Endodermal cell (in vitro differentiated cells): ENCODE results near the gene GSG1L. TPM values are rescaled to one million over a fixed set of nuclear protein-coding genes. Genes with fewer than 3 reads are reported as not detected.
"Not testable (repeated sequence)": the region's sequence is repeated elsewhere in the genome, so short reads cannot be mapped to it uniquely, and the experiment has no call there.

Experiments
- DNase-seq: peaks from one replicate; pipeline ENCODE4 v3.0.0-alpha.2; 2017
- H3K27ac ChIP-seq: 2 replicates; pipeline ENCODE4 v1.5.1; 2013; ENCODE audit warnings: mild to moderate bottlenecking, low read depth, low read length, moderate library complexity
- H3K27me3 ChIP-seq: 2 replicates; pipeline ENCODE4 v1.6.1; 2013; ENCODE audit warnings: mild to moderate bottlenecking, low read length, moderate library complexity; ENCODE audit not compliant: insufficient read depth, control insufficient read depth, poor library complexity, severe bottlenecking
- H3K36me3 ChIP-seq: 2 replicates; pipeline ENCODE4 v1.7.0; 2013; ENCODE audit warnings: mild to moderate bottlenecking, low read length, moderate library complexity; ENCODE audit not compliant: control insufficient read depth, insufficient read depth
- H3K4me1 ChIP-seq: one replicate; pipeline ENCODE4 v1.7.0; 2013; ENCODE audit warnings: low read length; ENCODE audit not compliant: control insufficient read depth, insufficient read depth
- H3K4me3 ChIP-seq: 2 replicates; pipeline ENCODE4 v1.5.1; 2013; ENCODE audit warnings: mild to moderate bottlenecking, low read length, moderate library complexity
- H3K9ac ChIP-seq: 2 replicates; pipeline ENCODE4 v1.6.1; 2013; ENCODE audit warnings: mild to moderate bottlenecking, low read length, moderate library complexity; ENCODE audit not compliant: poor library complexity, severe bottlenecking; ENCODE audit errors: extremely low read depth
- H3K9me3 ChIP-seq: 2 replicates; pipeline ENCODE4 v1.6.1; 2013; ENCODE audit warnings: mild to moderate bottlenecking, low read length, moderate library complexity; ENCODE audit not compliant: control insufficient read depth
- H3K27ac Mint-ChIP-seq: 2 replicates; pipeline ENCODE4 v1.8.0; 2020; ENCODE audit warnings: mixed read lengths
- H3K27me3 Mint-ChIP-seq: 2 replicates; pipeline ENCODE4 v1.8.0; 2021; ENCODE audit warnings: mild to moderate bottlenecking, mixed read lengths; ENCODE audit not compliant: insufficient read depth
- H3K36me3 Mint-ChIP-seq: 2 replicates; pipeline ENCODE4 v1.8.0; 2020; ENCODE audit warnings: low read depth, mixed read lengths
- H3K4me1 Mint-ChIP-seq: 2 replicates; pipeline ENCODE4 v1.8.0; 2020; ENCODE audit warnings: mixed read lengths
- H3K4me3 Mint-ChIP-seq: 2 replicates; pipeline ENCODE4 v1.8.0; 2020; ENCODE audit warnings: mild to moderate bottlenecking, moderate library complexity, mixed read lengths
- H3K9me3 Mint-ChIP-seq: 2 replicates; pipeline ENCODE4 v1.8.0; 2020; ENCODE audit warnings: mild to moderate bottlenecking, mixed read lengths
- CTCF ChIP-seq: fragments of 200-600 bp; sonication (generic); conservative IDR thresholded peaks from 2 replicates; pipeline ENCODE4 v1.5.0; 2021; ENCODE audit warnings: antibody characterized with exemption, mild to moderate bottlenecking
- WGBS, 2 experiments: methylation state at CpG; one replicate each; pipeline versions ENCODE4 v1.1.5 to v1.1.7; 2013; ENCODE audit warnings: missing lambda C conversion rate in 2 of 2, mixed read lengths in 1 of 2; ENCODE audit not compliant: insufficient coverage in 1 of 2, insufficient read length in 1 of 2; 5-methylcytosine and 5-hydroxymethylcytosine counted together
- total RNA-seq, 2 donors: library from RNA; stranded (reverse); fragmentation: NEBNext Ultra II Directional in 1 of 2; extraction: Animal tissue kit (Norgen Biotek cat#: 25700) in 1 of 2; gene quantifications; 2 replicates in 1 of 2; 3 replicates in 1 of 2; pipeline ENCODE4 v1.2.1, GENCODE V29; 2021

GSG1L gene
- total RNA-seq, 2 donors from 2014 or later: 0.24 TPM; not detected in 1

GRCh38 chr16:27880287-27880686 is 183.2 kb downstream of the GSG1L start:
- Mint-ChIP-seq H3K4me1 (no peaks in the 10 kb centered on the region), H3K36me3 (no peaks in the 10 kb centered on the region), H3K27me3 (peaks cover 67% of the 10 kb centered on the region), H3K9me3 (peaks cover 32% of the 10 kb centered on the region), H3K4me3 (no peak overlapping the region), H3K27ac (no peak overlapping the region)
- Histone ChIP-seq H3K4me1 (no peaks in the 10 kb centered on the region), H3K9me3 (peaks cover 4% of the 10 kb centered on the region), H3K4me3 (no peak overlapping the region), H3K27me3 (no peaks in the 10 kb centered on the region), H3K27ac (no peak overlapping the region), H3K36me3 (no peaks in the 10 kb centered on the region), H3K9ac (no peak overlapping the region)
- DNase-seq: no peak
- no peak for TF ChIP-seq CTCF
- WGBS, 2 experiments: 63 to 79% methylated on average over 2 of the region's 2 CpGs

- H3K9me3 ChIP-seq: peaks cover 9% of the 10 kb centered on the region
- 54 to 75% methylated on average over 1 to 3 of the region's 3 CpGs for WGBS, 2 experiments
- no peak for DNase-seq
- Mint-ChIP-seq H3K27ac (no peak overlapping the region), H3K27me3 (peaks cover 69% of the 10 kb centered on the region), H3K36me3 (no peaks in the 10 kb centered on the region), H3K9me3 (peaks cover 38% of the 10 kb centered on the region), H3K4me3 (no peak overlapping the region), H3K4me1 (no peaks in the 10 kb centered on the region)
- H3K27ac ChIP-seq: no peak overlapping the region
- no peak for TF ChIP-seq CTCF
- no peaks in the 10 kb centered on the region for H3K27me3 ChIP-seq
- H3K4me1 ChIP-seq: no peaks in the 10 kb centered on the region
- no peaks in the 10 kb centered on the region for H3K36me3 ChIP-seq
- H3K9ac ChIP-seq: no peak overlapping the region
- H3K4me3 ChIP-seq: no peak overlapping the region
These were observed 183.8 kb downstream of the GSG1L start for GRCh38 chr16:27879601-27880247.

GRCh38 chr16:27872627-27873026 is 190.9 kb downstream of the GSG1L start:
- H3K4me3 Mint-ChIP-seq, DNase-seq, H3K27ac ChIP-seq, H3K4me3 ChIP-seq, H3K36me3 Mint-ChIP-seq, H3K4me1 ChIP-seq, H3K27me3 ChIP-seq, H3K9ac ChIP-seq, H3K4me1 Mint-ChIP-seq, H3K36me3 ChIP-seq, H3K27ac Mint-ChIP-seq: not testable (repeated sequence)
- peaks cover 23% of the 10 kb centered on the region for H3K9me3 ChIP-seq
- H3K27me3 Mint-ChIP-seq: peaks cover 33% of the 10 kb centered on the region
- H3K9me3 Mint-ChIP-seq: peaks cover 53% of the 10 kb centered on the region
- 90 to 100% methylated on average over 1 of the region's 1 CpG for WGBS, 2 experiments
